Activated naive CD4-positive, alpha-beta T cell treated with anti-CD3 and anti-CD28 coated beads for 36 hours (primary cell): Measurements from ENCODE around the gene ABTB2. TPM values are rescaled to one million over a fixed set of nuclear protein-coding genes. Genes with fewer than 3 reads are reported as not detected.

ENCODE experiments used
- CTCF ChIA-PET: fragments of 350-600 bp; sonication (Branson Sonifier 250); formaldehyde crosslinking; loops from one replicate; lab custom pipeline; 2021; ENCODE audit warnings: antibody characterized with exemption; lab: Charles Lee
- DNase-seq: peaks from one replicate; pipeline ENCODE4 v3.0.0-alpha.2; 2020
- H3K27ac Mint-ChIP-seq: one replicate; pipeline ENCODE4 v1.8.0; 2021; ENCODE audit warnings: mild to moderate bottlenecking, mixed read lengths
- H3K27me3 Mint-ChIP-seq: one replicate; pipeline ENCODE4 v1.8.0; 2021; ENCODE audit warnings: low read depth, mixed read lengths
- H3K36me3 Mint-ChIP-seq: one replicate; pipeline ENCODE4 v1.8.0; 2021; ENCODE audit warnings: low read depth, mixed read lengths
- H3K4me1 Mint-ChIP-seq: one replicate; pipeline ENCODE4 v1.8.0; 2021; ENCODE audit warnings: low read depth, mixed read lengths
- H3K4me3 Mint-ChIP-seq: one replicate; pipeline ENCODE4 v1.8.0; 2021; ENCODE audit warnings: mild to moderate bottlenecking, moderate library complexity, mixed read lengths
- H3K9me3 Mint-ChIP-seq: one replicate; pipeline ENCODE4 v1.8.0; 2021; ENCODE audit warnings: mixed read lengths
- intact Hi-C: fragments of 100-400 bp; cut with micrococcal nuclease; formaldehyde crosslinking; loops from one replicate; pipeline ENCODE4 v1.15.1; 2023
- total RNA-seq, 2 experiments: library from RNA; stranded (reverse); gene quantifications; one replicate each; pipeline ENCODE4 v1.2.3, GENCODE V29; 2021

The ABTB2 gene
- total RNA-seq, 2 experiments from 2014 or later, result 3.1 to 3.7 TPM

DNA sequence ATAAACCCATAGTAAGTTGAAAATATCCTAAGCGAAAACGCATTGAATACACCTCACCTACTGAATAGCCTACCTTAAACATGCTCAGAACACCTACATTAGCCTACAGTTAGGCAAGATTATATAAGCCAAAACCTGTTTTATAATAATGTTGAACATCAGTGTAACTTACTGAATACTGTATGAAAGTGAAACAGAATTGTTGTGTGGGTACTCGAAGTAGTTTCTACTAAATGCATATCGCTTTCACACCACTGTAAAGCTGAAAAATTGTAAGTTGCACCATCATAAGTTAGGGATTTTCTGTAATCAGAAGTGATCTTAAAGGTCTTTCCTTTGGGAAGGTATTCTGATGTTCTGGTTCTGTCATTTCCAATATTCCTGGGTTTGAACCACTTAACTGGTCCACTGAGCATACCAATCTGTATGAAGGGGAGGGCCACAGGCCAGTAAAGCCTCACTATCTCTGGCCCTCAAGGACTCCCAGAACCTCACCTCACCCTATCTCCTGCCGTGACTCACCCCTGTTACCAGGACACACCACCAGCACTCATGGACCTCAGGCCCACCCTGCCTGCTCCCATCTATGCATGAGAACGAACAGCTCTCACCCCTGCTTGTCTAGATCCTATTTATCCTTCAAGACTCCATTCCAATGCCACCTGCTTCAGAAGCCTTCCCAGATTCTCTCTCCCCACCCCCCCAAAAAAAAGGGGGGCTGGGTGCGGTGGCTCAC lies 182.4 kb downstream of the ABTB2 start:
- intact Hi-C loops, result loop anchor here (2.0 to 10.0 kb wide), 3 partner anchors 39 to 321 kb away; no protein-coding TSS in a partner anchor
- no peaks in the 10 kb centered on the region for H3K36me3 Mint-ChIP-seq
- H3K27ac Mint-ChIP-seq, result no peak overlapping the region
- H3K4me3 Mint-ChIP-seq, result no peak overlapping the region
- CTCF ChIA-PET, result interaction anchor here (0.6 to 5.1 kb wide), 18 partner anchors 11 to 316 kb away, joined by 3 to 71 read pairs (median 6); partner anchors contain the start of gene ABTB2
- peaks cover 23% of the 10 kb centered on the region for H3K4me1 Mint-ChIP-seq
- DNase-seq, result no peak
- H3K9me3 Mint-ChIP-seq, result no peaks in the 10 kb centered on the region
- H3K27me3 Mint-ChIP-seq, result no peaks in the 10 kb centered on the region

DNA sequence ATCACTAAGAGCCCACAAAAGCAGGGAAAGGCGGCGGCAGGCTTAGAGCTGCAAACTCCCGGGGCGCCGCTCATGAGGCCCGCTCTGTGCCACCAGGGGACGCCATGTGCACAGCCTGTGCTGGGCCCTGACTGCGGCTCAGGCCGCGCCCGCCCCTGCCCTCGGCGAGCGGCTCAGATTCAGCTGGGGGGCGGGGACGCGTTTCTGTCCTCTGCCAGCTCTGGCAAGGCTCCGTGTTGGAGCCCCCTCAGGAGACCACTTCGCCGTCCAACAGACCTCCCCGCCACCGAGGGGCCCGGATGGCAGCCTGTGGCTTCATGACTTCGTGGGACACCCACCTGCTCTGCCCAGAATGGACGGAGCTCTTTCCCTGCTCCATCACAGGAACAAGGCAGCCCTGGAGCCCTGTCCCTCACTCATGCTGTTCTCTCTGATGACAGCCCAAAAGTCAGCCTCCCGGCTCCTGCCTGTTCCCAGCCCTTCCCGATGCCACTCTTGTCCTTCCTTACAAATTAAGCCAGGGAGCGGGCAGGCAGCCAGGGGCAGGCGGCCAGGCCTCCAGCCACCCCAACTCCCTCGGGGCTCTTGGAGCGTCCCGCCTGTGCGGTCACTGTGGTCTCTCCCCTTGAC lies 183.3 kb downstream of the ABTB2 start:
- H3K4me1 Mint-ChIP-seq, result peaks cover 21% of the 10 kb centered on the region
- CTCF ChIA-PET, result interaction anchor here (0.6 to 5.1 kb wide), 49 partner anchors 8 to 1015 kb away, joined by 3 to 71 read pairs (median 4); partner anchors contain the start of gene ABTB2

DNA sequence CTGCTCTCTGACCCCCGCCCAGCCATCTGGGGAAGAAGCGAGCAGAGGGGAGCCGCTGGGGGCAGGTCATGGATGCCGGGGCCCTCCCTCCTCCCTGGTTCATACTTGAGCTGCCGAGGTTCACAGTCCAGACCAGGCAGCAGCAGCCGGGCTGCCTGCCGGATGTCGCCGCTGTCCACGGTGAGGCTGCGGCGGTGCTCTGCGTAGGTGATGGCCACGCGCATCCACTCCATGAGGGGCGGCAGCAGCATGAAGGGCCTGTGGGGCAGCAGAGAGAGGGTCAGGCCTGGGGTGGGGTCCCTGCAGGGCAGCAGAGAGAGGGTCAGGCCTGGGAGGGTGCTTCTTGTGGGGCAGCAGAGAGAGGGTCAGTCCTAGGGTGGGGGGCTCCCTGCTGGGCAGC lies 184.8 kb downstream of the ABTB2 start:
- peaks cover 21% of the 10 kb centered on the region for H3K4me1 Mint-ChIP-seq
- DNase-seq, result no peak
- CTCF ChIA-PET, result interaction anchor here (0.6 to 5.1 kb wide), 6 partner anchors 13 to 191 kb away, joined by 3 to 31 read pairs (median 8); partner anchors contain the start of gene ABTB2
- intact Hi-C loops, result loop anchor here (10.0 kb wide), 1 partner anchor 318 kb away; no protein-coding TSS in a partner anchor
- H3K27me3 Mint-ChIP-seq, result no peaks in the 10 kb centered on the region
- no peaks in the 10 kb centered on the region for H3K36me3 Mint-ChIP-seq
- H3K4me3 Mint-ChIP-seq, result no peak overlapping the region
- no peaks in the 10 kb centered on the region for H3K9me3 Mint-ChIP-seq
- H3K27ac Mint-ChIP-seq, result no peak overlapping the region

More for the DNA sequence above, 183.3 kb downstream of the ABTB2 start:
- H3K4me3 Mint-ChIP-seq, result peak overlapping the region; percentile 41
- H3K9me3 Mint-ChIP-seq, result no peaks in the 10 kb centered on the region
- no peaks in the 10 kb centered on the region for H3K36me3 Mint-ChIP-seq
- H3K27me3 Mint-ChIP-seq, result no peaks in the 10 kb centered on the region
- no peak overlapping the region for H3K27ac Mint-ChIP-seq
- peak; percentile 88 for DNase-seq
- intact Hi-C loops, result loop anchor here (1.0 to 10.0 kb wide), 8 partner anchors 40 to 320 kb away; no protein-coding TSS in a partner anchor

DNA sequence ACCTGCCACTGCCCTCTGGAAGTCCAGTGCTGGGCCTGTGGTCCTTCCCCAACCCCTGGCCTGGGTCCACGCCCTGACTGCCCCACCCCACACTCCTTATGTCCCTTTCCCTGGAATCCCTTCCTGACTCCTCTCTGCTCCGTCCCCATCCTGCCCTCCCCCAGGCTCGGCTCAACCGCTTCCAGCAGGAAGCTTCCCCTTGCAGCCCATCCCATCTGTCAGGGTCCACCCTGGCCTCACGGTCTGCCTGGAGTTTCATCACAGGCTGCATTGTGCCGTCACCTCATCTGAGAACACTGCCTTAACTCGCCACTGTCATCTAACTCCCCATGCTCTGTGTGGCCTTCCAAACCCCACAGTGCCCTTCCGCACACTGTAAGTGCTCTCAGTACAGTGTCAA lies 188.1 kb downstream of the ABTB2 start:
- CTCF ChIA-PET, result interaction anchor here (1.8 kb wide), 1 partner anchor 9 kb away, joined by 5 read pairs; no protein-coding TSS in a partner anchor
- Mint-ChIP-seq H3K27me3 (no peaks in the 10 kb centered on the region), H3K27ac (no peak overlapping the region), H3K36me3 (peaks cover 3% of the 10 kb centered on the region), H3K9me3 (no peaks in the 10 kb centered on the region), H3K4me3 (no peak overlapping the region), H3K4me1 (peaks cover 6% of the 10 kb centered on the region)
- intact Hi-C loops, result loop anchor here (10.0 kb wide), 1 partner anchor 315 kb away; no protein-coding TSS in a partner anchor
- DNase-seq, result no peak

- CTCF ChIA-PET, result interaction anchor here (0.7 to 1.4 kb wide), 2 partner anchors 10 to 100 kb away, joined by 3 to 6 read pairs; no protein-coding TSS in a partner anchor
- intact Hi-C loops, result no loop called here
- DNase-seq, result no peak
- H3K4me3 Mint-ChIP-seq, result no peak overlapping the region
- peaks cover 3% of the 10 kb centered on the region for H3K4me1 Mint-ChIP-seq
- H3K9me3 Mint-ChIP-seq, result no peaks in the 10 kb centered on the region
- no peaks in the 10 kb centered on the region for H3K27me3 Mint-ChIP-seq
- H3K27ac Mint-ChIP-seq, result no peak overlapping the region
- peaks cover 3% of the 10 kb centered on the region for H3K36me3 Mint-ChIP-seq
Measured at GRCh38 chr11:34168642-34169420, 189.0 kb downstream of the ABTB2 start.

DNA sequence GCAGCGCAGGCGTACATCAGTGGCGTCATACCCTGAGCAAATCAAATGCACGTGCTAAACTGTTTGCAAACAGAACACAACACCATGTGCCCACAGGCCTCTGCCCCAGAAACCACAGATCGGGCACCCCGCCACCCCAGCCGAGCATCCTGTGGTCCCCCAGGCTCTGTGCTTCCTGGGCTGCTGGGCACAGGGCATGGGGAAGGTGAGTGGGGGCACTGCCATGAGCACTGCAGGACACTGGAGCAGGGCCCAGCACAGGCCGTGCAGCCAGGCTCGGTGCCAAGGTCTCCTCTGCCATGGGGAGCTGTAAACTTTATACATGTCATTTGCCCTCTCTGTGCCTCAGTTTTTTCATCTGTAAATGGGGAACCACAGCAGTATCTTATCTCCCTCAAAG lies 189.8 kb downstream of the ABTB2 start:
- Mint-ChIP-seq H3K27ac (no peak overlapping the region), H3K9me3 (no peaks in the 10 kb centered on the region), H3K36me3 (peaks cover 3% of the 10 kb centered on the region), H3K27me3 (no peaks in the 10 kb centered on the region), H3K4me1 (no peaks in the 10 kb centered on the region), H3K4me3 (no peak overlapping the region)
- intact Hi-C loops, result no loop called here
- CTCF ChIA-PET, result interaction anchor here (1.4 kb wide), 1 partner anchor 9 kb away, joined by 6 read pairs; no protein-coding TSS in a partner anchor
- no peak for DNase-seq

GRCh38 chr11:34166806-34167740 lies 190.7 kb downstream of the ABTB2 start:
- CTCF ChIA-PET, result interaction anchor here (1.2 kb wide), 1 partner anchor 192 kb away, joined by 4 read pairs; no protein-coding TSS in a partner anchor
- intact Hi-C loops, result no loop called here

GRCh38 chr11:34165786-34166555 lies 191.8 kb downstream of the ABTB2 start:
- intact Hi-C loops, result no loop called here
- Mint-ChIP-seq H3K36me3 (peaks cover 3% of the 10 kb centered on the region), H3K4me1 (no peaks in the 10 kb centered on the region), H3K27me3 (no peaks in the 10 kb centered on the region), H3K27ac (no peak overlapping the region), H3K4me3 (no peak overlapping the region), H3K9me3 (no peaks in the 10 kb centered on the region)
- no peak for DNase-seq
- CTCF ChIA-PET, result interaction anchor here (1.1 to 1.2 kb wide), 3 partner anchors 9 to 200 kb away, joined by 3 to 4 read pairs (median 4); no protein-coding TSS in a partner anchor

More at GRCh38 chr11:34166806-34167740, 190.7 kb downstream of the ABTB2 start:
- Mint-ChIP-seq H3K9me3 (no peaks in the 10 kb centered on the region), H3K4me1 (no peaks in the 10 kb centered on the region), H3K4me3 (no peak overlapping the region), H3K27me3 (no peaks in the 10 kb centered on the region), H3K27ac (no peak overlapping the region), H3K36me3 (peaks cover 3% of the 10 kb centered on the region)
- no peak for DNase-seq

DNA sequence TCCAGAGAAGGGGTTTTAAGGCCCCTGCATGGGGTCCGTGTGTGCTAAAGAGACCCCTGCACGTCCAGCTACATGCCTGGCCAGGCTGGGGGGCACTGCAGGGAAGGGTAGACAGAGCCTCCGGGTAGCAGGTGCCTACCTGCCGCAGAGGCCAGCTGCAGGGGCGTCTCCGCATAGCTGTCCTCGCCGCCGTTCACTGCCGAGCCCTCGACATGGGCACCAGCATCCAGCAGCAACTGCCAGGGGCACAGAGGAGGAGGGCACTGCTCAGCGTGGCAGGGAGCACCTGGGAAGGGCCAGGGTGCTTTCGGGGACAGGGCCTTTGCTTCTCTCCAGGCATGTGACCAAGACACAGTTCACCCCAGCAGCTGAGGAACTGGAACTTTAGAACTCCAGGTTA lies 192.7 kb downstream of the ABTB2 start:
- Mint-ChIP-seq H3K27ac (no peak overlapping the region), H3K4me1 (peaks cover under 1% of the 10 kb centered on the region), H3K27me3 (no peaks in the 10 kb centered on the region), H3K4me3 (no peak overlapping the region), H3K36me3 (peaks cover 3% of the 10 kb centered on the region), H3K9me3 (no peaks in the 10 kb centered on the region)
- intact Hi-C loops, result no loop called here
- no peak for DNase-seq
- CTCF ChIA-PET, result interaction anchor here (0.6 to 1.1 kb wide), 2 partner anchors 201 to 203 kb away, joined by 3 read pairs; no protein-coding TSS in a partner anchor

GRCh38 chr11:34162856-34163255 lies 195.0 kb downstream of the ABTB2 start:
- no peaks in the 10 kb centered on the region for H3K27me3 Mint-ChIP-seq
- H3K4me1 Mint-ChIP-seq, result peaks cover 13% of the 10 kb centered on the region
- no peak overlapping the region for H3K27ac Mint-ChIP-seq
- DNase-seq, result no peak
- peaks cover 3% of the 10 kb centered on the region for H3K36me3 Mint-ChIP-seq
- no peak overlapping the region for H3K4me3 Mint-ChIP-seq
- intact Hi-C loops, result no loop called here
- CTCF ChIA-PET, result no interaction called here
- no peaks in the 10 kb centered on the region for H3K9me3 Mint-ChIP-seq
